22Rv1 (cell line): Measurements from ENCODE around the gene ADAM8.

Experiments
- CTCF ChIP-seq: fragments of 450-650 bp; IDR thresholded peaks from 2 replicates; pipeline ENCODE4 v1.5.1; 2017; ENCODE audit warnings: mild to moderate bottlenecking
- ZFX ChIP-seq: fragments of 450-650 bp; IDR thresholded peaks from 2 replicates; pipeline ENCODE4 v1.6.1; 2017; ENCODE audit warnings: antibody characterized with exemption, borderline replicate concordance

- TF ChIP-seq CTCF (no peak), ZFX (no peak)
Measured at GRCh38 chr10:133219782-133220181, 56.9 kb downstream of the ADAM8 start.
